ENCODE data around the gene TESMIN. TPM values are rescaled to one million over a fixed set of nuclear protein-coding genes. Genes with fewer than 3 reads are reported as not detected.

TESMIN gene, protein sequence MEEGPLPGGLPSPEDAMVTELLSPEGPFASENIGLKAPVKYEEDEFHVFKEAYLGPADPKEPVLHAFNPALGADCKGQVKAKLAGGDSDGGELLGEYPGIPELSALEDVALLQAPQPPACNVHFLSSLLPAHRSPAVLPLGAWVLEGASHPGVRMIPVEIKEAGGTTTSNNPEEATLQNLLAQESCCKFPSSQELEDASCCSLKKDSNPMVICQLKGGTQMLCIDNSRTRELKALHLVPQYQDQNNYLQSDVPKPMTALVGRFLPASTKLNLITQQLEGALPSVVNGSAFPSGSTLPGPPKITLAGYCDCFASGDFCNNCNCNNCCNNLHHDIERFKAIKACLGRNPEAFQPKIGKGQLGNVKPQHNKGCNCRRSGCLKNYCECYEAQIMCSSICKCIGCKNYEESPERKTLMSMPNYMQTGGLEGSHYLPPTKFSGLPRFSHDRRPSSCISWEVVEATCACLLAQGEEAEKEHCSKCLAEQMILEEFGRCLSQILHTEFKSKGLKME
- total RNA-seq (2014; rRNA removed; shearing (Covaris generic)) (0.13 TPM in 1 of 2 replicates, not detected in the other), polyA plus RNA-seq (2016; fragmentation: Nextera tagmentation; extraction: Ambion mirVana) (1.1 and 1.4 TPM in 2 replicates)

DNA sequence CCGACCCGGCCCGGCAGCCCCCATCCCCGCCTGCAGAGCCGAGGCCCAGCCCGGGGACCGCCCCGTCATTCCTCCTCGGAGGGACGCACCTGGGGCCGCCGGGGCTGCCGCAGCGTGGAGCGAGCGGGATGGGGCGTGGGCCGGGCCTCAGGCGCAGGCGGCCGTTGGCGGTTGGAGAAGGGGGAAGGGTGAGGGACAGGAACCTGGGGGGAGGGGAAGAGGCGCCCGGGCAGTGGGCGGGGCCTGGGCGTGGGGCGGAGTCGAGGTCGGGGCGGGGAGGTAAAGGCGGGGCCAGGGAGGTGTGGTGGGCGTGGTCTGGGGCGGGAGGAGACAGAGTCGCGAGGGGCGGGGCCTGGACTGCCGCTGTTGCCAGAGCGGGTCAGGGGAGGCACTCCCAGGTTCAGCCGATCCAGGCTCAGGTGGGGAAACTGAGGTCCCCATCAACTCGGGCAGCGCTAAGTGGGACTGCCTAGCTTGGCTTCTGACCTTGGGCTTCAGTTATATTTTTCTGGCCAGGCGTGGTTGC, at the start of gene TESMIN:
Gene TESMIN (minus strand): TSS at position 190 of the 526 bp plus-strand sequence. CDS start 860 bp downstream, outside the sequence.
- Histone ChIP-seq H4K20me1 (ENCODE audit: insufficient read depth) (no peaks in the 10 kb centered on the region), H3K4me3 (peak within 1 kb of the TSS; percentile 64), H3K9ac (peak within 1 kb of the TSS; percentile 33; the same call in 1 of the 2 replicates), H3F3A (ENCODE audit: insufficient read depth) (peaks cover 30% of the 10 kb centered on the region; the same call in 1 of the 2 replicates), H3K79me2 (ENCODE audit: insufficient read depth) (no peaks in the 10 kb centered on the region), H3K9me3 (ENCODE audit: low read depth) (no peaks in the 10 kb centered on the region), H3K9me2 (ENCODE audit: insufficient read depth) (no peaks in the 10 kb centered on the region), H3K4me2 (ENCODE audit: unreplicated experiment) (peak within 1 kb of the TSS; percentile 75), H3K27me3 (replicated peaks; ENCODE audit: insufficient read depth) (no peaks in the 10 kb centered on the region), H3K36me3 (ENCODE audit: low read depth) (no peaks in the 10 kb centered on the region), H3K4me1 (ENCODE audit: insufficient read depth) (no peaks in the 10 kb centered on the region), H2AFZ (peak within 1 kb of the TSS; percentile 75), H3K27ac (no peak within 1 kb of the TSS)
- in situ Hi-C loops (cut with MboI) = no loop called here
- no peak for TF ChIP-seq EZH2phosphoT487 (IDR thresholded peaks at IDR 0.05; ENCODE audit: insufficient read depth, low read depth)
- TF ChIP-seq EZH2 (IDR thresholded peaks at IDR 0.05; ENCODE audit: insufficient read depth, poor library complexity, severe bottlenecking) = no peak
- 4% methylated on average over 17 to 42 of the region's 42 CpGs for WGBS, 2 experiments (ENCODE audit: low coverage in 1 of 2, low lambda C conversion rate in 2 of 2, missing lambda C conversion rate in 2 of 2)
- peak; percentile 85 for DNase-seq

DNA sequence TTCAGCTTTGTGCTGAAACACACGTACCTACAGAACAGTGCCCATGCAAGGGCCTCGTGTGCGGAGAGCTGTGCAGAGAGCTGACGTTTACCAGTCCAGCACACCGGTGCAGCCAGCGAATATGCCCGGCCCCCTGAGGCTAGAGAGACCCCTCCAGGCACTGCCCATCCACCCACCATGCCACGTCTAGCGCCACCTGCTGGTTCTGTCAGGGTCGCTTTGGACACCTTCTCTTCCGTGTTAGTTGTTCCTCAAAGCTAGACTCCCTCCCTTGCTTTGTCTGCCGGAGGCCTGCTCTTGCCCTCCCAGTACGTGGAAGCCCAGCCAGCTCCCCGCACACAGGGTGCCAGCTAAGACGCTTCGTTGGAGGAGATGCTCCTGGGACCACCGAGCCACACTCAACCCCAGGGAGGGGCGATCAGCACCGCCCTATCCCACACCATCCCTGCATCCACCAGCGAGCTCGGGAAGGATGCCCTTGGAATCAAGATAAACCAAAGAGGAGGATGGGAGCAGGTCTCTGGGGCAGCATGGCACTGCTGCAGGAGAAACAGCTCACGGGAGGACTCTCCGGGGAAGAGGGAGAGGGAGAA, 47.0 kb upstream of the TESMIN start:
- Histone ChIP-seq H3K9ac (no peak overlapping the region), H3K79me2 (ENCODE audit: insufficient read depth) (no peaks in the 10 kb centered on the region), H3K4me1 (ENCODE audit: insufficient read depth) (no peaks in the 10 kb centered on the region), H3K27ac (no peak overlapping the region), H3K4me3 (no peak overlapping the region), H3K9me3 (ENCODE audit: low read depth) (no peaks in the 10 kb centered on the region), H3F3A (ENCODE audit: insufficient read depth) (no peaks in the 10 kb centered on the region), H4K20me1 (ENCODE audit: insufficient read depth) (no peaks in the 10 kb centered on the region), H3K27me3 (replicated peaks; ENCODE audit: insufficient read depth) (no peaks in the 10 kb centered on the region), H3K9me2 (ENCODE audit: insufficient read depth) (no peaks in the 10 kb centered on the region), H3K4me2 (ENCODE audit: unreplicated experiment) (no peak overlapping the region), H3K36me3 (ENCODE audit: low read depth) (peaks cover 10% of the 10 kb centered on the region; the same call in 1 of the 2 replicates), H2AFZ (no peak overlapping the region)
- 58 to 65% methylated on average over 23 of the region's 23 CpGs for WGBS, 2 experiments (ENCODE audit: low coverage in 1 of 2, low lambda C conversion rate in 2 of 2, missing lambda C conversion rate in 2 of 2)
- TF ChIP-seq EZH2 (IDR thresholded peaks at IDR 0.05; ENCODE audit: insufficient read depth, poor library complexity, severe bottlenecking) (no peak), EZH2phosphoT487 (IDR thresholded peaks at IDR 0.05; ENCODE audit: insufficient read depth, low read depth) (no peak)
- DNase-seq = peak; percentile 32
- in situ Hi-C loops (cut with MboI) = no loop called here

DNA sequence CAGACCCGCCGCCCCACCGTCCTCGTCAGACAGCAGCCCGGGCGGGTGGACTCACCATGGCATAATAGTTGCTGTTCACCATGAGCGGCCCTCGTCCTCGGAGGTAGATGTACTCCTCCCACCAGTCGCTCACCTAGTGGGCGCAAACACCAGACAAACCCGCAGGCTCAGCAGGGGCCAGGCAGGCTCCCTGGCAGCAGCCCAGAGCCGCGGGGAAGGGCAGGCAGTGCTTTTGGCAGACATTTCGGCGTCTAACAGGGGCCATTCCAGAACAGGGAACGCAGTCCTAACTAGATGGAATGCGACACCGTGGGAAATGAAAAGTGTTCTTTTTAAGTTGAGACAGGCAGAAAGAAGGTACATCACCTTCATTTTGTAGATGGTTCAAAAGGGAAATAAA, 45.5 kb upstream of the TESMIN start:
- 81 to 82% methylated on average over 19 of the region's 19 CpGs for WGBS, 2 experiments (ENCODE audit: low coverage in 1 of 2, low lambda C conversion rate in 2 of 2, missing lambda C conversion rate in 2 of 2)
- Histone ChIP-seq H3K9ac (no peak overlapping the region), H3K4me3 (no peak overlapping the region), H3K4me2 (ENCODE audit: unreplicated experiment) (no peak overlapping the region), H3K9me3 (ENCODE audit: low read depth) (no peaks in the 10 kb centered on the region), H3K27me3 (replicated peaks; ENCODE audit: insufficient read depth) (no peaks in the 10 kb centered on the region), H3K79me2 (ENCODE audit: insufficient read depth) (no peaks in the 10 kb centered on the region), H3K27ac (no peak overlapping the region), H3K36me3 (ENCODE audit: low read depth) (peaks cover 10% of the 10 kb centered on the region; the same call in 1 of the 2 replicates), H3F3A (ENCODE audit: insufficient read depth) (no peaks in the 10 kb centered on the region), H3K9me2 (ENCODE audit: insufficient read depth) (no peaks in the 10 kb centered on the region), H4K20me1 (ENCODE audit: insufficient read depth) (no peaks in the 10 kb centered on the region), H2AFZ (no peak overlapping the region), H3K4me1 (ENCODE audit: insufficient read depth) (no peaks in the 10 kb centered on the region)
- no peak for TF ChIP-seq EZH2 (IDR thresholded peaks at IDR 0.05; ENCODE audit: insufficient read depth, poor library complexity, severe bottlenecking)
- no peak for TF ChIP-seq EZH2phosphoT487 (IDR thresholded peaks at IDR 0.05; ENCODE audit: insufficient read depth, low read depth)
- in situ Hi-C loops (cut with MboI) = no loop called here
- DNase-seq = no peak

DNA sequence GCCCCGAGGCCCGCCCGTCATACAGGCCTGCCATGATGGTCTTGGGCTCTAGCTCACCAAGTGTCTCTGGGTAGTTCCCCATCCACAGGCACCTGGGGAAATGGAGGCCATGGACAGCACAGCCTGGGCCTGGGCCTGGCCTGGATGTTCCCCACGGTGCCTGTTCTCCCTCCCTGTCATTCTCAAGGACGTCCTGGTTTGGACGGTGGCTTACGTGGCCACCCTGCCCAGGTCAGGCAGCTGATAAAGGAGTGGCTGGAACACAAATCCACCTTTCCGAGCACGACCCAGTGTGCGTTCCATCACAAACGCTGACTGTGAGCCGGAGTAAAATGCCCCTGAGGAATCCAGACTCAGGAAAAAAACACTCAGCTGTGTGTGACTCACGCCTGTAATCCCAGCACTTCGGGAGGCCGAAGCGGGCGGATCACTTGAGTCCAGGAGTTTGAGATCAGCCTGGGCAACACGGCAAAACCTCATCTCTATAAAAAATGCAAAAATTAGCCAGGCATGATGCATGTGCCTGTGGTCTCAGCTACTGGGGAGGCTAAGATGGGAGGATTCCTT, 41.2 kb upstream of the TESMIN start:
- Histone ChIP-seq H3K4me2 (ENCODE audit: unreplicated experiment) (no peak overlapping the region), H3K36me3 (ENCODE audit: low read depth) (peaks cover 24% of the 10 kb centered on the region), H3K9me2 (ENCODE audit: insufficient read depth) (no peaks in the 10 kb centered on the region), H3K9ac (no peak overlapping the region), H3F3A (ENCODE audit: insufficient read depth) (no peaks in the 10 kb centered on the region), H4K20me1 (ENCODE audit: insufficient read depth) (no peaks in the 10 kb centered on the region), H3K4me1 (ENCODE audit: insufficient read depth) (no peaks in the 10 kb centered on the region), H3K4me3 (no peak overlapping the region), H3K79me2 (ENCODE audit: insufficient read depth) (no peaks in the 10 kb centered on the region), H2AFZ (no peak overlapping the region), H3K27me3 (replicated peaks; ENCODE audit: insufficient read depth) (no peaks in the 10 kb centered on the region), H3K27ac (no peak overlapping the region), H3K9me3 (ENCODE audit: low read depth) (no peaks in the 10 kb centered on the region)
- in situ Hi-C loops (cut with MboI) = no loop called here
- no peak for DNase-seq
- no peak for TF ChIP-seq EZH2 (IDR thresholded peaks at IDR 0.05; ENCODE audit: insufficient read depth, poor library complexity, severe bottlenecking)
- no peak for TF ChIP-seq EZH2phosphoT487 (IDR thresholded peaks at IDR 0.05; ENCODE audit: insufficient read depth, low read depth)
- 95 to 96% methylated on average over 18 of the region's 18 CpGs for WGBS, 2 experiments (ENCODE audit: low coverage in 1 of 2, low lambda C conversion rate in 2 of 2, missing lambda C conversion rate in 2 of 2)

Data from GM23248 (cell line).